ENCODE results near the gene CDK5RAP1. TPM values are rescaled to one million over a fixed set of nuclear protein-coding genes. Genes with fewer than 3 reads are reported as not detected.

Gene CDK5RAP1
- total RNA-seq, 1 donor from 2014 or later, result 26.6 TPM

DNA sequence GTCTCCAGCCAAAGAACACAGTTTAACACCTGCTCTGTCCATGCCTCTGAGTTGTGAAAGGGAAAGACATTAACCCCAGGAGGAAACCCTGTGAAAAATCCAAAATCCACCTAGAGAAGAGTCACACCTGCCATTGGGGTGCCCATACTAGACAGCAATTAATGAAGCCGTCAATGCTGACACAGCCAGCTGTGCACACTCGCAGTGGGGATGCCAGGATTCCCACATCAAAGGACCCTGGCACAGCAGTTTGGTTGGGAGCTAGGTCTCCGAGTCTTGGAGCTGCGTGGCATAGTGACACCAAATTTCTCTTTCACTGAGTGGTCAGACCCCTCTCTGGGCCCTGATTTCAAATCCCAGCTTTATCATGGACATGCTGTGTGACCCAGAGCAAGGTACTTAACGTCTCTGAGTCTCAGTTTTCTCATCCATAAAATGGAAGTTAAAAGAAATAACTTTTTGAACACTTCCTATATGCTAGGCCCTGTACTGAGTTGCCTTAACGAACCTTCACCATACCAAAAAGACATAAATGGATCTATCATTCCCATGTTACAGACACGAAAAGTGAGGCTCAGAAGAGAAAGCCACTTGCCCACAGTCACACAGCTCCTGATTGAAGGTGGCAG, 87.5 kb downstream of the CDK5RAP1 start:
- DNase-seq (no peak), ATAC-seq (no peak)
- intact Hi-C loops (cut with DNase I), result no loop called here
- TF ChIP-seq, protein P1, sequence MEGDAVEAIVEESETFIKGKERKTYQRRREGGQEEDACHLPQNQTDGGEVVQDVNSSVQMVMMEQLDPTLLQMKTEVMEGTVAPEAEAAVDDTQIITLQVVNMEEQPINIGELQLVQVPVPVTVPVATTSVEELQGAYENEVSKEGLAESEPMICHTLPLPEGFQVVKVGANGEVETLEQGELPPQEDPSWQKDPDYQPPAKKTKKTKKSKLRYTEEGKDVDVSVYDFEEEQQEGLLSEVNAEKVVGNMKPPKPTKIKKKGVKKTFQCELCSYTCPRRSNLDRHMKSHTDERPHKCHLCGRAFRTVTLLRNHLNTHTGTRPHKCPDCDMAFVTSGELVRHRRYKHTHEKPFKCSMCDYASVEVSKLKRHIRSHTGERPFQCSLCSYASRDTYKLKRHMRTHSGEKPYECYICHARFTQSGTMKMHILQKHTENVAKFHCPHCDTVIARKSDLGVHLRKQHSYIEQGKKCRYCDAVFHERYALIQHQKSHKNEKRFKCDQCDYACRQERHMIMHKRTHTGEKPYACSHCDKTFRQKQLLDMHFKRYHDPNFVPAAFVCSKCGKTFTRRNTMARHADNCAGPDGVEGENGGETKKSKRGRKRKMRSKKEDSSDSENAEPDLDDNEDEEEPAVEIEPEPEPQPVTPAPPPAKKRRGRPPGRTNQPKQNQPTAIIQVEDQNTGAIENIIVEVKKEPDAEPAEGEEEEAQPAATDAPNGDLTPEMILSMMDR (IDR thresholded peaks at IDR 0.05), result no peak
- Histone ChIP-seq H3K9me3 (no peaks in the 10 kb centered on the region), H3K4me1 (no peaks in the 10 kb centered on the region), H3K27me3 (no peaks in the 10 kb centered on the region), H3K36me3 (no peaks in the 10 kb centered on the region), H3K27ac (no peak overlapping the region), H3K4me3 (no peak overlapping the region)

DNA sequence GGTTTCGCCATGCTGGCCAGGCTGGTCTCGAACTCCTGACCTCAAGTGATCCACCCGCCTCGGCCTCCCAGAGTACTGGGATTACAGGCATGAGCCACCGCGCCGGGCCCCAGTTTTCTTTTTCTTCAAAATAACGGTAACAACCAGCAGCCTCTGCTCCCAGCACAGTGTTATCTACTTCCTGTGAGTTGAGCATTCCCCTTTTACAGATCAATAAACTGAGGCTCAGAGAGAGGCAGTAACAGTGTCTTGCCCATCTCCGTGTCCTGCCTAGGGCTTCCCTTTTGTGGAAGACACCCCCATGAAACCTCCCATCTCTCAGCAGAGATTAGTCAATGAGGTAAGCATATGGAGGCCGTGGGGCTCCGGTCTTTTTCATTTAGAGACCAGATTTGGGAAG, 88.7 kb downstream of the CDK5RAP1 start:
- H3K27me3 ChIP-seq, result no peaks in the 10 kb centered on the region
- no peak overlapping the region for H3K27ac ChIP-seq
- H3K4me1 ChIP-seq, result no peaks in the 10 kb centered on the region
- TF ChIP-seq, protein P1 (IDR thresholded peaks at IDR 0.05), result no peak
- no peak overlapping the region for H3K4me3 ChIP-seq
- no peaks in the 10 kb centered on the region for H3K36me3 ChIP-seq
- H3K9me3 ChIP-seq, result no peaks in the 10 kb centered on the region
- ATAC-seq (no peak), DNase-seq (no peak)
- intact Hi-C loops (cut with DNase I), result no loop called here

DNA sequence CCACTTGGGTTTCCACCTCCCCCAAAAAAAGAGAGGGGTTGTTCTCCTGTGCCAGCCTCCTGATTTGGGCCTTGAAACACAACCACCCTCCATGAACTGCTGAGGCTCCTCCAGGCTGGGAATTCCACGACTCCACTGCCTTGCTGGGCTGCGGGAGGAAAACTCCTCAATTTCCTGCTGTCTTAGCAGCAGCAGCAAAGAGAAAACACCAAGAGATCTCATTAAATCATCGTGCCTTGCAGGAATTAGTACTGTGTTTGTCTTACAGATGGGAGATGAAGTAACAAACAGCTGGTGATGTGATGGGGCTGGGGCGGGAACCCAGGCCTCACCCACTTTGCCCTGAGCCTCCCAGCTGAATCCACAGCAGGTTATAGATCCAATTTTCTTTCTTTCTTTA, 89.3 kb downstream of the CDK5RAP1 start:
- Histone ChIP-seq H3K4me1 (no peaks in the 10 kb centered on the region), H3K27ac (no peak overlapping the region), H3K36me3 (no peaks in the 10 kb centered on the region), H3K27me3 (no peaks in the 10 kb centered on the region), H3K9me3 (no peaks in the 10 kb centered on the region), H3K4me3 (no peak overlapping the region)
- no peak for ATAC-seq
- DNase-seq, result no peak
- intact Hi-C loops (cut with DNase I), result no loop called here
- TF ChIP-seq, protein P1 (IDR thresholded peaks at IDR 0.05), result no peak

DNA sequence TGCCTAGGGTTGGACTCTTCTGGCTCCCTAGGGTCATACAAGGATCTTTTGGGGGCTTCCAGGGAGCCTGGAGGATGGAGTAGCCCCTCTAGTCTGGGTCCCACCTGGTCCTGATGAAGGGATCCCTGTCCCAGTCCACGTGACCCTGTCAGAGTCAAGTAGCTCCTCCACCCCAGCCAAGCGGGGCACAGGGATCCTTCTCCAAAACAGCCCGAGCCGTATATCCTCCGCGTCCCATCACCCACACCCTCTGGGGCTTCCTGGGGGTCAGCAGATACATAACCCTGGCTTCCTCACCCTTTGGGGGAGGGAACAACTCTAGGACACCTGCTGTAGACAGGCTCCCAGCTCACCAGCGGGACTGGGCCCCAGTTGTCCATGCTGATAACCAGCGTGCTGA, 90.3 kb downstream of the CDK5RAP1 start:
- TF ChIP-seq, protein P1 (IDR thresholded peaks at IDR 0.05), result no peak
- ATAC-seq, result no peak
- H3K27ac ChIP-seq, result no peak overlapping the region
- H3K36me3 ChIP-seq, result no peaks in the 10 kb centered on the region
- no peaks in the 10 kb centered on the region for H3K9me3 ChIP-seq
- H3K27me3 ChIP-seq, result no peaks in the 10 kb centered on the region
- no peaks in the 10 kb centered on the region for H3K4me1 ChIP-seq
- intact Hi-C loops (cut with DNase I), result no loop called here
- no peak for DNase-seq
- no peak overlapping the region for H3K4me3 ChIP-seq

DNA sequence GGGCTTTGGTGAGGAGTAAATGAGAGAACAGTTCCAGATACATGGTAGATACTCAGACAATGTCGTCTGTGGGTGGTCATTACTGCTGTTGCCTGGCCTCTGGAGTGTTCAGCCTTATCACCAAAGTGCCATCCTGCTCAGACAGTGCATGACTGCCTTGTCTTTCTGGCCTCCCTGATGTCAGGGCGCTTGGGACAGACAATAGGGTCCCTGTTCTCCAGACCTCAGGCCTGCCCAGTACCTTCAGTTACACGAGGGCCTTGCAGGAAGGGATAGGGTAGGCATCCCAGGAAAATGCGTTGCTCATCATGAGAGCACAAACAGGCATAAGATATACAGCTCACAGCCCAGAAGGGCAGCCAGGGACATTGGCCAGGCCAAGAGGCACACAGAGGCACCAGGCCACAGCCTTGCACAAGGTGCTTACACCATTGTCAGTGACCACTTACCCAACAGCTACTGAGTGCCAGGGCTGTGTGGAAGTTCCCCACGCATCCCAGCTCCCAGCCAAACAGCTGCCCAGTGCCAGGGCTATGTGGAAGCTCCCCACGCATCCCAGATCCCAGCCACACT, 90.9 kb downstream of the CDK5RAP1 start:
- no peaks in the 10 kb centered on the region for H3K27me3 ChIP-seq

More for the DNA sequence above, 90.9 kb downstream of the CDK5RAP1 start:
- Histone ChIP-seq H3K4me1 (no peaks in the 10 kb centered on the region), H3K36me3 (no peaks in the 10 kb centered on the region), H3K27ac (no peak overlapping the region), H3K4me3 (no peak overlapping the region), H3K9me3 (no peaks in the 10 kb centered on the region)
- ATAC-seq (no peak), DNase-seq (no peak)
- intact Hi-C loops (cut with DNase I), result no loop called here
- TF ChIP-seq, protein P1 (IDR thresholded peaks at IDR 0.05), result no peak

Measured in upper lobe of right lung (tissue), 1 donor.